Activated CD4-positive, alpha-beta memory T cell treated with anti-CD3 and anti-CD28 coated beads for 36 hours (primary cell): ENCODE measurements around the gene APPBP2. TPM values are rescaled to one million over a fixed set of nuclear protein-coding genes. Genes with fewer than 3 reads are reported as not detected.

ENCODE experiments used
- CTCF ChIA-PET: fragments of 350-600 bp; sonication (Branson Sonifier 250); formaldehyde crosslinking; loops from one replicate; lab custom pipeline; 2021; ENCODE audit warnings: antibody characterized with exemption, inconsistent platforms; lab: Charles Lee
- POLR2A ChIA-PET: fragments of 350-600 bp; sonication (Branson Sonifier 250); formaldehyde crosslinking; loops from one replicate; lab custom pipeline; 2021; ENCODE audit warnings: antibody characterized with exemption; lab: Charles Lee
- DNase-seq: peaks from one replicate; pipeline ENCODE4 v3.0.0-alpha.2; 2020
- H3K27ac Mint-ChIP-seq: one replicate; pipeline ENCODE4 v1.8.0; 2021; ENCODE audit warnings: mixed read lengths
- H3K27me3 Mint-ChIP-seq: one replicate; pipeline ENCODE4 v1.8.0; 2021; ENCODE audit warnings: mixed read lengths
- H3K36me3 Mint-ChIP-seq: one replicate; pipeline ENCODE4 v1.8.0; 2021; ENCODE audit warnings: mixed read lengths
- H3K4me1 Mint-ChIP-seq: one replicate; pipeline ENCODE4 v1.8.0; 2021; ENCODE audit warnings: low read depth, mixed read lengths
- H3K4me3 Mint-ChIP-seq: one replicate; pipeline ENCODE4 v1.8.0; 2021; ENCODE audit warnings: mild to moderate bottlenecking, mixed read lengths
- H3K9me3 Mint-ChIP-seq: one replicate; pipeline ENCODE4 v1.8.0; 2021; ENCODE audit warnings: mixed read lengths
- intact Hi-C: fragments of 100-400 bp; cut with micrococcal nuclease; formaldehyde crosslinking; loops from one replicate; pipeline ENCODE4 v1.15.1; 2023
- total RNA-seq, 2 experiments: library from RNA; stranded (reverse); gene quantifications; one replicate each; pipeline ENCODE4 v1.2.3, GENCODE V29; 2021

Gene APPBP2
- total RNA-seq, 2 experiments from 2014 or later, result 25.7 to 31.0 TPM

DNA sequence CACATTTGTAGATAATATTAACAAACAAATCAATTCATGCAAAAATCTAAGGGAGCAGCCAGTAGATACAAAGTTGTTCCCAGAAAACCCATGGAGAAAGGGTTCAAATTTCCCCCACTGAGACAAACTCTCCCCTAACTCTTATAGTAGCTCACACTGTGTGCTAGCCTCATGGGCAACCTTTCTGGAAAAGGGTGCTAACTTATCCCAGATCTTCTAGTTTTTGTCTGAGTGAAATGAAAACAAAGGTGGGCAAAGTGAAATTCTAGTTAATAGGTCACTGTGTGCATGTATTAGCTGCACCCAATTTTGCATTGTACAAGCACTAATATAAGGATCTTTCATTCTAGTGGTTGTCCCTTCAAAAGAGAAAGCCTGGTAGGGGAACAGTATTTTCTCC, 124.2 kb downstream of the APPBP2 start:
- CTCF ChIA-PET, result no interaction called here
- POLR2A ChIA-PET, result no interaction called here

GRCh38 chr17:60398227-60398959, 127.6 kb downstream of the APPBP2 start:
- Mint-ChIP-seq H3K27me3 (no peaks in the 10 kb centered on the region), H3K4me1 (peaks cover 15% of the 10 kb centered on the region), H3K4me3 (no peak overlapping the region), H3K9me3 (no peaks in the 10 kb centered on the region), H3K27ac (no peak overlapping the region), H3K36me3 (no peaks in the 10 kb centered on the region)
- intact Hi-C loops, result no loop called here
- no peak for DNase-seq
- ChIA-PET CTCF (no interaction called here), POLR2A (interaction anchor here (0.6 kb wide), 1 partner anchor 261 kb away, joined by 4 read pairs; no protein-coding TSS in a partner anchor)

More for the DNA sequence above, 124.2 kb downstream of the APPBP2 start:
- Mint-ChIP-seq H3K9me3 (no peaks in the 10 kb centered on the region), H3K4me1 (peaks cover 4% of the 10 kb centered on the region), H3K27ac (no peak overlapping the region), H3K27me3 (peaks cover 2% of the 10 kb centered on the region), H3K36me3 (no peaks in the 10 kb centered on the region), H3K4me3 (no peak overlapping the region)
- intact Hi-C loops, result no loop called here
- no peak for DNase-seq

DNA sequence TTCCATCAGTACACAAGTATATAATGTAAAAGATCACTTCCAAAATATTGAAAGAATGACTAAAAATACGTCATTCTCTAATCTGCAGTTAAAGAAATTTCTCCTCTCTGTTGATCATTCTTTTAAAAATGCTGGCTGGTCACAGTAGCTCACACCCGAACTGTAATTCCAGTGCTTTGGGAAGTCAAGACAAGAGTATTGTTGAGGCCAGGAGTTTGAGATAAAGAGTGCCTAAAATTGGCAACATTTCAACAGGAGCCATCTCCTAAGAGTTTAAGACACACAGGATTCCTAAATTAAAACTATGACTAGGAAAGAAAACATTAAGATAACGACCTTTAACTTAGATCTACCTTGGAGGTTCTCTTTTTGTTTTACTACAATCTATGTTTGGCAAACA, 129.6 kb downstream of the APPBP2 start:
- Mint-ChIP-seq H3K4me3 (no peak overlapping the region), H3K9me3 (no peaks in the 10 kb centered on the region), H3K36me3 (no peaks in the 10 kb centered on the region), H3K27me3 (no peaks in the 10 kb centered on the region), H3K27ac (no peak overlapping the region), H3K4me1 (peaks cover 23% of the 10 kb centered on the region)
- ChIA-PET CTCF (interaction anchor here (1.1 to 3.0 kb wide), 2 partner anchors 25 to 256 kb away, joined by 3 to 10 read pairs; no protein-coding TSS in a partner anchor), POLR2A (no interaction called here)
- no peak for DNase-seq
- intact Hi-C loops, result no loop called here

- DNase-seq, result no peak
- intact Hi-C loops, result no loop called here
- Mint-ChIP-seq H3K27me3 (no peaks in the 10 kb centered on the region), H3K9me3 (no peaks in the 10 kb centered on the region), H3K36me3 (no peaks in the 10 kb centered on the region), H3K27ac (no peak overlapping the region), H3K4me1 (peaks cover 28% of the 10 kb centered on the region), H3K4me3 (no peak overlapping the region)
- POLR2A ChIA-PET, result no interaction called here
- CTCF ChIA-PET, result interaction anchor here (1.1 to 3.0 kb wide), 2 partner anchors 26 to 255 kb away, joined by 3 to 10 read pairs; no protein-coding TSS in a partner anchor
Measured at GRCh38 chr17:60395508-60396065, 130.5 kb downstream of the APPBP2 start.

DNA sequence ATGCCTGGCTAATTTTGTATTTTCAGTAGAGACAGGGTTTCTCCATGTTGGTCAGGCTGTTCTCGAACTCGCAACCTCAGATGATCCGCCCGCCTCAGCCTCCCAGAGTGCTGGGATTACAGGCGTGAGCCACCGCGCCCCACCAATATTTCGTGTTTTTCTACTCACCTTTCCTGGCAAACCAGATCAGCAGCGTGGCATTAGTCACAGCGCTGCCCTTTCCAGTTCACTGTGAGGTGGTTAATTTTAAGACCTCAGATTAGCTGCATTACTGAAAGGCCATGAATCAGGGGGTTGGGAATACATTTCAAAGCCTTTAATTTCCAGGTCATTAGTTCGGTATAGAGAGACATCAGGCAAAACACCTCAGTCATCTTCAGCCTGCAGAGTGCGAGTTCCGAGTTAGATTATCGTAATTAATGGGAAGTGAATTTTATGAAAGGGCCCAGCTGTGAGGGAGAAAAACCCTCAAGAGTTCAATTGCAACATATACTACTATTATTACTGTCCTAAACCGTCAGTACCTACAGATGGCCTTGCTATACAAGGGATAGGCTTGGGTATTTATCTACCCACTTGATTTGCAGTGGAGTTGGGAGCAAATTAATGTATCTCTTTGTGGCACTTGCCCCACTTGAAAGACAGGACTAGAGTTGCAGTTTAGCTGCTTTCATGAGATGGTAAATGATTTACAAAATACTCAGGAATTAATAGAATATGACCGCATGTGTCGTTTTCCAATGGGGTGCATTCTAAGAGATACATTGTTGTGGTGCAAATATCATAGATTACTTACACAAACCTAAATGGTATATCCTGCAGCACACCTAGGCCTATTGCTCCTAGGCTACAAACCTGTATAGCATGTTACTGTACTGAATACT, 132.0 kb downstream of the APPBP2 start:
- Mint-ChIP-seq H3K4me1 (peaks cover 37% of the 10 kb centered on the region), H3K27me3 (no peaks in the 10 kb centered on the region), H3K9me3 (no peaks in the 10 kb centered on the region), H3K27ac (no peak overlapping the region), H3K36me3 (no peaks in the 10 kb centered on the region), H3K4me3 (no peak overlapping the region)
- intact Hi-C loops, result loop anchor here (5.0 kb wide), 2 partner anchors 283 to 777 kb away; partner anchors contain the start of genes BCAS3 and CLTC
- DNase-seq, result no peak
- ChIA-PET CTCF (interaction anchor here (1.1 kb wide), 1 partner anchor 25 kb away, joined by 3 read pairs; no protein-coding TSS in a partner anchor), POLR2A (no interaction called here)

Other genes with a start within 250 kb of the APPBP2 start
- 10 to 100 TPM; 34.4 to 35.8 TPM for gene USP32, start 134.1 kb downstream of the APPBP2 start, total RNA-seq
- not detected for gene CHCT1, start 103.8 kb downstream of the APPBP2 start, total RNA-seq
- gene PPM1D, start 74.0 kb upstream of the APPBP2 start, total RNA-seq, result 10 to 100 TPM in 1 of 2 experiments, 1 to 10 TPM in 1; 9.4 to 10.9 TPM
- 1 to 10 TPM; 6.8 to 7.1 TPM for gene BCAS3, start 151.6 kb upstream of the APPBP2 start, total RNA-seq